Left ventricle myocardium inferior (tissue), 1 donor: Measurements from ENCODE around the gene SMYD3. TPM values are rescaled to one million over a fixed set of nuclear protein-coding genes. Genes with fewer than 3 reads are reported as not detected.

ENCODE experiments used
- DNase-seq: peaks from one replicate; pipeline ENCODE4 v3.0.0-alpha.2; 2020
- H3K27ac ChIP-seq: fragments of 200-600 bp; replicated peaks from 2 replicates; pipeline ENCODE4 v1.8.0; 2021
- H3K27me3 ChIP-seq: fragments of 200-600 bp; 2 replicates; pipeline ENCODE4 v1.8.0; 2021; ENCODE audit warnings: low read depth
- H3K36me3 ChIP-seq: fragments of 200-600 bp; 2 replicates; pipeline ENCODE4 v1.8.0; 2021
- H3K4me1 ChIP-seq: fragments of 200-600 bp; 2 replicates; pipeline ENCODE4 v1.8.0; 2021
- H3K4me3 ChIP-seq: fragments of 200-600 bp; 2 replicates; pipeline ENCODE4 v1.8.0; 2021; ENCODE audit warnings: mild to moderate bottlenecking, moderate library complexity
- H3K9me3 ChIP-seq: fragments of 200-600 bp; replicated peaks from 2 replicates; pipeline ENCODE4 v1.8.0; 2021
- CTCF ChIP-seq: fragments of 200-600 bp; IDR thresholded peaks from 2 replicates; pipeline ENCODE4 v1.8.0; 2021; ENCODE audit warnings: antibody characterized with exemption, mild to moderate bottlenecking, borderline replicate concordance
- intact Hi-C: fragments of 100-400 bp; cut with micrococcal nuclease; formaldehyde crosslinking; loops from one replicate; pipeline ENCODE4 v1.11.0; 2022
- long read RNA-seq: library from polyadenylated mRNA; unstranded; transcript quantifications from one replicate; pipeline ENCODE4 v2.0.0, GENCODE V29; 2021
- total RNA-seq: library from RNA; stranded (reverse); fragmentation: NEBNext Ultra II Directional; extraction: Animal tissue kit (Norgen Biotek cat#: 25700); gene quantifications from one replicate; pipeline ENCODE4 v1.2.1, GENCODE V29; 2021
- donor health status: DM: no; HTN: yes; CAD: no; lungs with severe emphysema.

SMYD3 gene
- total RNA-seq = 9.9 TPM
- long read RNA-seq, partial matches to known transcripts = 1 of 1 reads
- long read RNA-seq, other reads (novel, unspliced or antisense) = 0 of 1 reads

- Histone ChIP-seq H3K4me1 (peaks cover 18% of the 10 kb centered on the region), H3K4me3 (peak within 1 kb of the TSS; percentile 91), H3K36me3 (no peaks in the 10 kb centered on the region), H3K27me3 (no peaks in the 10 kb centered on the region), H3K9me3 (no peaks in the 10 kb centered on the region), H3K27ac (peak within 1 kb of the TSS; percentile 68)
- DNase-seq = peak; percentile 76
- peak; percentile 27 for TF ChIP-seq CTCF
- intact Hi-C loops = no loop called here
These were observed at the start of gene SMYD3 for GRCh38 chr1:246506674-246507481. TSS of gene SMYD3 (minus strand) at chr1:246507279.

- H3K9me3 ChIP-seq = no peaks in the 10 kb centered on the region
- no peaks in the 10 kb centered on the region for H3K4me1 ChIP-seq
- TF ChIP-seq CTCF = no peak
- intact Hi-C loops = no loop called here
- H3K27ac ChIP-seq = no peak overlapping the region
- DNase-seq = no peak
- peaks cover 90% of the 10 kb centered on the region for H3K36me3 ChIP-seq
- no peak overlapping the region for H3K4me3 ChIP-seq
- H3K27me3 ChIP-seq = no peaks in the 10 kb centered on the region
These were observed 47.1 kb upstream of the SMYD3 start for GRCh38 chr1:246554201-246554600.

- Histone ChIP-seq H3K27ac (no peak overlapping the region), H3K4me1 (peaks cover 3% of the 10 kb centered on the region), H3K36me3 (peaks cover 95% of the 10 kb centered on the region)
These were observed 45.0 kb upstream of the SMYD3 start for GRCh38 chr1:246552110-246552509.

GRCh38 chr1:246550402-246550801, 43.3 kb upstream of the SMYD3 start:
- Histone ChIP-seq H3K27ac (no peak overlapping the region), H3K9me3 (no peaks in the 10 kb centered on the region), H3K27me3 (no peaks in the 10 kb centered on the region), H3K4me1 (peaks cover 3% of the 10 kb centered on the region), H3K4me3 (no peak overlapping the region), H3K36me3 (peaks cover 87% of the 10 kb centered on the region)
- no peak for DNase-seq
- no peak for TF ChIP-seq CTCF
- intact Hi-C loops = no loop called here

More at GRCh38 chr1:246552110-246552509, 45.0 kb upstream of the SMYD3 start:
- no peak for DNase-seq
- Histone ChIP-seq H3K4me3 (no peak overlapping the region), H3K27me3 (no peaks in the 10 kb centered on the region), H3K9me3 (no peaks in the 10 kb centered on the region)
- no peak for TF ChIP-seq CTCF
- intact Hi-C loops = no loop called here

- Histone ChIP-seq H3K9me3 (no peaks in the 10 kb centered on the region), H3K27ac (no peak overlapping the region), H3K4me1 (peaks cover 3% of the 10 kb centered on the region), H3K27me3 (no peaks in the 10 kb centered on the region), H3K4me3 (no peak overlapping the region), H3K36me3 (peaks cover 85% of the 10 kb centered on the region)
- intact Hi-C loops = no loop called here
- no peak for DNase-seq
- no peak for TF ChIP-seq CTCF
These were observed 42.6 kb upstream of the SMYD3 start for GRCh38 chr1:246549665-246550064.
